Measurements from ENCODE around the gene TENT4B. TPM values are rescaled to one million over a fixed set of nuclear protein-coding genes. Genes with fewer than 3 reads are reported as not detected.
"Not testable (repeated sequence)": the region's sequence is repeated elsewhere in the genome, so short reads cannot be mapped to it uniquely, and the experiment has no call there.

TENT4B gene
- polyA plus RNA-seq, 1 donor = 5.3 TPM

DNA sequence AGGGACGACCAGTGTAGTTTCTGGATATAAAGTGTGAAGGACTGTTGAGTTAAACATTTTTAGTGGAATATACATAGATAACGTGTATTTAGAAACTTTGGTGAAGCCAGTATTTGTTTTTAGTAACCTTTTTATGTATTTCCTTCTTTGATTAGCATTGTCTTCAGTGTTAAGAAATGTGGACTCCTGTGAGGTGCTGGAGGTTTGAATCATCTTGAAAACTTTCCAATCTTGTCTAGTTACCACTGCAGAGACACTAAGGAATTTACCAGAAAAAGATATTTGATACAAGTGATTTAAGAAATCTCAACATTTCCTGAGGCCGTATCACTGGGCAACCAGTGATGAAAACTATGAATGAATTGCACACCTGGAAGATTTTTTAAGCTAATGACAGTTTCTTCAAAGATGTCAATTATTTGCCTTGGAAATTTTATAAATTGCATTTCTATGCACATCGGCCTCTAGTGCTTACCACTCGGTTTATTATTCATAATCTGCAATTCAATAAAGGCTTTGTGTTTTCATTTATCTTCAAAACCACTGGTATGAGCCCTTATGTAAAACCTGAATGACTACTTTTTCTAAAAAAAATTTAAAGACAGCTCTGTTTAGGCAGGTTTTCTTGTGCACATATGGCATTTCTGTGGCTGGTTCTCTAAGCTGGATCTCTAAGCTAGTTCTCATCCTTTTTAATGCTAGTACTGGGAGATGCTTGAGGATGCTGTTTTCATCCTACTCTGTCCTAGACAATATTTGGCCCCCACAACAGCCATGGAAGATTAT is 81.9 kb downstream of the TENT4B start:
- DNase-seq (ENCODE audit: low read depth) = no peak

DNA sequence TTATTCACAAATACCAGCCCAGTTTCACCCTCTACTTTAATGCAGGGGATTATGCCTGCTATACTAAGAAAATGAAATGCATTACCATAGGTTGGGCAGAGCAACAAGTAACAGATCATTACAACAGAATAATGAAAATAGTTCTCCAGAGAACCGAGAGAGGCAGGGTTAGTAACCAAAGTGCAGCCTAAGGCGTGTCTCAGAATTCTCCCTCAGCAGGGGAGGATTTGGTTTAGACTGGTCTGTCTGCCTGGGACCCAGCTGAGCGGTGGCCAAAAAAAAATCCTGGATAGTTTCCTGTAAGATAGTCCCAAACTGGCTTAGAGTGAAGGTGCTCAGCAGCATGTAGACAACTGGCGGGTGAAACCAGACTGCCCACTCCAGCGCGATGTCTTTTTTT is 82.5 kb downstream of the TENT4B start:
- DNase-seq (ENCODE audit: low read depth) = no peak

DNA sequence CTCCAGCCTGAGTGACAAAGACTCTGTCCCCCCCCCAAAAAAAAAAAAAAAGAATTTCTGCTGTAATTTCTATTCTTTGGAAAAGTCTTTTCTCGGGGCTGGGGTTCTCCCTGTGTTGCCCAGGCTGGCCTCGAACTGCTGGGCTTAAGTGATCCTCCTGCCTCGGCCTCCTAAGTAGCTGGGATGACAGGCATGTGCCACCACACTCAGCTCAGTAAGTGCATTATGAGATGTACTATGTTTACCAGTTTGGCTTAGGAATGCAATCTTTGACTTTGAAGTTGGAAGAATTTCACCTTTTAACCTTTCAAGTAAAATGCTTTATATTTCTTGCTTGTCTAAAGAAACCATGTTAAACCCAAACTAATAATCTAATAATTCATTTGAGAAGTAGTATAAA is 85.2 kb downstream of the TENT4B start:
- no peak for DNase-seq (ENCODE audit: low read depth)

DNA sequence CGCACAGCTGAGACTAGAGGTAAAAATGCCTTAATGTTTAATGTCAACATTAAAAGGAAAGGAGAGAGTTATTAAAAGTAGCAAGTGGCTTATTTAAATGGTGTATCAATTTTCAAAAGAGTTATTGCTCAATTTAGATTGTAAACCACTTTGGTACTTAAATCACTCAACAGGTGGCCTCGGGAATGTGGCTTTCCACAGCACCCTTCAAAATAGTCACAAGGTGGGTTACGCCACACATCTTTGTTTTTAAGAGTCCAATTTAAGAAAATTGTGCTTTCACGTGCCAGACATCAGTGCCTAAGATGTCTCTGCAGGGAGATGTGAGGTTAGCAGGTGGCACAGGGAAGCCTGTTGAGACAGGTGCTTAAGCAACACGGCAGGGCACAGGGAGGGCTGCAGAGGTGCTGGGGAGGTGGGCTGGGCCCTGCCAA is 85.8 kb downstream of the TENT4B start:
- DNase-seq (ENCODE audit: low read depth) = no peak

DNA sequence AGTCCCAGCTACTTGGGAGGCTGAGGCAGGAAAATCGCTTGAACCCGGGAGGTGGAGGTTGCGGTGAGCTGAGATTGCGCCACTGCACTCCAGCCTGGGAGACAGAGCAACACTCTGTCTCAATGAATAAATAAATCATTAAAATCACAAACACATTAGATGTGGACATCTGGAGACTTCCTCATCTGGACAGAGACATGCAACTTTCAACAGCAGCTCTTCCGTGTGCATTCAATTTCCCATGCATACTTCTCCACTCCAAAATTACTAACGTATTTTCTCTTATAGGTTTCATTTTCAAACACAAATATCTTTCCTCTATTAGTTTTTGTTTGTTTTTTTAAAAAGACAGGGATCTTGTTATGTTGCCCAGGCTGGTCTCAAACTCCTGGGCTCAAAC is 89.9 kb downstream of the TENT4B start:
- DNase-seq (ENCODE audit: low read depth) = not testable (repeated sequence)

DNA sequence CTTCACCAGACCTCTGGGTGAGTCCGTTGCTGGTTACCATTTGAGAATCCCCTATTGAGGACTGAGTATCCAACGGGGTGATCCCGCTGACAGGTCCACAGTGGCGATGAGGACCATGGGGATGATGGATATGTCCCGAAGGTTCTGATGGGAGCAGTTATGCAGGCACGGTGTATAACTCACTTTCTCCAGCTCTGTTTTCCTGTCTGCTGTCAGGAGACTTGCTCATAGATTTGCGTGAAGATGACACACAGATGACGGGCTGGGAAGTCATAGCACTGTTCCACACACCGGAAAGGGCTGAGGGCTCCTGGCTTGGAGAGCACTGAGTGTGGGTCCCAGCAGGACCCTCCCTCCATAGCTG is 91.0 kb downstream of the TENT4B start:
- DNase-seq (ENCODE audit: low read depth) = no peak

DNA sequence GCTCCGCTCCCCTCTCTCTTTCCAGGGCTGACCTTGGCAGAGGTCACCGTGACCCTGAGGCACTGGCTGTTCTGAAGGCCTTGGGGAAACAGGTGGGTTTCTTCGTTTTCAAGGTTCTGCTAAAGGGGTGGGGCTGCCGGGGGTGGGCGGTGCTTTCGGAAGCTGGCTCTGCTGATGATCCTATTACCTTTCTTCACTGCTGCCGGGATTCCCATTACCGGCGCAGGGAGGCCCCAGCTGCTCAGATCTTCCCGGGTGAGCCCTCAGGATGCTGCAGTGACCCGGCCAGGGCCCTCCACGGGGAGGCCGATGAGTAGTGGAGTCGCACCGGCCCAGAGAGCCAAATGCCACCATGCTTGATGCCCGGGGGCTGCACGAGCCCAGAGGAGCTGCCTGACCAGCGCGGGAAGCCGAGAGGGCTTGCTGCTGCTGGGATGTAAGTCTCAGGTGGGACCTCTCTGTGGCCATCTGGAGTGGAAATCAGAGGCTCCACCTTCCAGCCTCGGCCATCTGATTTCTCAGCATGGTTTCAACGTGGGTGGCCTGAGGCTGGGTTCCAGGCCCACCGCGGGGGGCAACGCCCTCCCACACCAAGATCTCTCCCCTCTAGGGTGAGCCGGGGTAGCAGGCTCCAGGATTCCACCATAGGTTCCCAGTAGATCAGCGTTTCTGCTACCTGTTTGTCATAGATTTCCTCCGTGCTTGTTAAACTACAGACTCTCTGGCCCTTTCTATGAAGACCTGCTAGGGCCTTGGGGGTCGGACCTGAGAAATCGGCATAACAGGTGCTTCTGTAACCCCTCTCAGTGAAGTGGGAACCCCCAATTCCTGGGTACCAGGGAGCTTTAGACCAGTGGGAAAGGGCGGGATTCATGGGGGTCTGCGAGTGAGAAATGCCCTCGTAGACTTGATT is 91.7 kb downstream of the TENT4B start:
- DNase-seq (ENCODE audit: low read depth) = no peak

DNA sequence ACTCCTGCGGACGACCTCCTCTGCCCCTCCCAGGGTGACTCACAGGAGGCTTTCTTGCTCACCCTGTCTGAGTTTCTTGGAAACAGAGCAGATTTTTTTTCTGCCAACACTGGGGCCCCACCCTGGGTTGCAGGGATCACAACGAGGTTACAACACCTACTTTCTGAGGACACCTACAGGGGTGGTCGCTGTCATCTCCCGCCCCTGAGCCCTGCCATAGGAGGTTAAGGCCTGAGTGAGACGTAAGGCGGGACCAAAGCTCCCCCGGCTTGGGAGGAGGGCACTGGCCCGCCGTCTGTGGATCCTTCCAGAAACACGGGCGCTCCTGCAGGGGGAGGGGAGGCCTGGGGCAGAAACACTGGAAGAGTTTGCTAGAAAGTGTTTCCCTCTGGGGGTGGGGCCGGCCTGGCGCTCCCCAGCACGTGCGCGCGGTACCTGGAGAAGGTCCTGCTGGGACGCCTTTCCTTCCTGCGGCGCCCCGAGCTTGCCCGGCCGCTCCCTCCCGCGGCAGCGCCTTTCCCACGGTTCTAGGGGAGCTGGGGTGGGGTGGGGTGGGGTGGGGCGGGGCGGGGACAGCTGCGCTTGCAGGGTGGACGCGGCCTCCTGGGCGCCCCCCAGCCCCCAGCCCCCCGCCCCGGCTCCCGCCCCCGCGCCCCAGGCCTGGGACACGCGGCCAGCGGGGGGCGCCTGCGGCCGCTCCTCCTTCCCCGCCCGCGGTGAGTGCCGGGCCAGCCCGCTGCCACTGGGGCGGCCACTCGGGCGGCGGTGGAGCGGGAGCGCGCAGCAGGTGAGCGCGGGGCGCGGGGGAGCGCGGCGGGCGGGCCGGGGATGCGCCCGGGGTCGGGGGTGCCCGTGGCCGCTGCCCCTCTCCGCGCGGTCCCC is 92.6 kb downstream of the TENT4B start:
- no peak for DNase-seq (ENCODE audit: low read depth)

DNA sequence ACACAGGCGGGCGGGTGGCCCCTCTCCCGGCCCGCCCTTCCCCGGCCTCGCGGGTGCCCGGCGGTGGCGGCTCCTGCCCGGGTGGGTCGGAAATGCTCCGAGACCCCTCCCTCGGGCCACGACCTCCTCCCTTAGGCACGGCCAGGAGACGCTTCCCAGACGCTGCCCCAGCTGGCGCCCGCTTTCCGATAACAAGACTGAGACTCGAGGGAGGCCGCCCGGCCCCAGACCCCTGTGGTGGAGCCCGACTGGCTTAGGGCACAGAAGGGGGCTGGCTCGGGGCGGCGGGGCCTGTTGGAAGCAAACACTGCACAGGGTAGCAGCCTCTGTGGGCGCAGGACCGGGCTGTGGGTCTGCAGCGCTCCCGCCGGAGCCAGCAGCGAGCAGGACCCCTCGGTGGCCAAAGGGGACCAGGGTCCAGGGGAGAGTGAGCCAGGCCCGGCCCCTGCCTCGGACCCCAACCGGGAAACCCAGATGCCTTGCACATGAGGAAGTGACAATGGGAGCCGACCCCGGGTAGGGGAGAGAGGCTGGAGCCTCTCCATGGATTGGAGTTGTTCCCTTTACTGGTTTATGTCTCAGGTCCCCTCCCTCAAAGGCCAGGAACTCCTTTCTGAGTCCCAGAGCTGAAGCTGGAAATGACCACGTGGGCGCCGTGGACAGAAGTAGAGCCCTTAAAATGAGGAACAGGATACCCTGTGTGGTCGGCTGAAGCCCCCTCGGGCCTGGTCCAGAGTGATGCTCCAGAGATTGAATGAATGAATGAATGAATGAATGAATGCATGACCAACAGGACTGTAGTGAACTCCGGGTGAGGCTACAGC is 93.4 kb downstream of the TENT4B start:
- no peak for DNase-seq (ENCODE audit: low read depth)

DNA sequence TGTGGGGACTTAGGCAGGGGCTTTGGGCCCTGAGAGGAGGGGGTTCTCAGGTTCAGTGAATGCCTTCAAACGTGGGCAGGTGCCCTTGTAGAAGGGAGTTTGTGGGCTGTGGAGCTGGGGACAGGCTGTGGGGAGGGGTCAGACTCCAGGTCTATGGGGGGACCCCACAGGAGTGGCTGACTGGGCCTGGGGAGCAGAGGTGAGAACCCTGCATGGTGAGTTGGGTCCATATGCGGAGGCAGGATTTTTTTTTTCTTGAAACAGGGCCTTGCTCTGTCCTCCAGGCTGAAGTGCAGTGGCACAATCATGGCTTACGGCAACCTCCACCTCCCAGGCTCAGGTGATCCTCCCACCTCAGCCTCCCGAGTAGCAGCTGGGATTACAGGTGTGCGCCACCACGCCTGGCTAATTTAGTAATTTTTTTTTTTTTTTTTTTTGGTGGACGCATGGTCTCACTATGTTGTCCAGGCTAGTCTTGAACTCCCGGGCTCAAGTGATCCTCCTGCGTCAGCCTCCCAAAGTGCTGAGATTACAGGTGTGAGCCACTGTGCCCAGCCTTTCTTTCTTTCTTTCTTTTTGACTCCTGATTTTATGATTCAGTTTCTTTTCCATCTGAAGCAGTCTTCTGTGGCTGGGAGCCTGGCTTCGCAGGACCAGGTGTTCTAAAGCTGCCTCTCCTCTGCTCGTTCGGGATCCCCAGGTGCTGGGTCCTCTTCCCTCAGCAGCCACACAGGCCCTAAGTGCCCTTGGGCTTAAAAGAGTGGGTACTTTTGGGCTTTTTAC is 94.2 kb downstream of the TENT4B start:
- DNase-seq (ENCODE audit: low read depth) = no peak

DNA sequence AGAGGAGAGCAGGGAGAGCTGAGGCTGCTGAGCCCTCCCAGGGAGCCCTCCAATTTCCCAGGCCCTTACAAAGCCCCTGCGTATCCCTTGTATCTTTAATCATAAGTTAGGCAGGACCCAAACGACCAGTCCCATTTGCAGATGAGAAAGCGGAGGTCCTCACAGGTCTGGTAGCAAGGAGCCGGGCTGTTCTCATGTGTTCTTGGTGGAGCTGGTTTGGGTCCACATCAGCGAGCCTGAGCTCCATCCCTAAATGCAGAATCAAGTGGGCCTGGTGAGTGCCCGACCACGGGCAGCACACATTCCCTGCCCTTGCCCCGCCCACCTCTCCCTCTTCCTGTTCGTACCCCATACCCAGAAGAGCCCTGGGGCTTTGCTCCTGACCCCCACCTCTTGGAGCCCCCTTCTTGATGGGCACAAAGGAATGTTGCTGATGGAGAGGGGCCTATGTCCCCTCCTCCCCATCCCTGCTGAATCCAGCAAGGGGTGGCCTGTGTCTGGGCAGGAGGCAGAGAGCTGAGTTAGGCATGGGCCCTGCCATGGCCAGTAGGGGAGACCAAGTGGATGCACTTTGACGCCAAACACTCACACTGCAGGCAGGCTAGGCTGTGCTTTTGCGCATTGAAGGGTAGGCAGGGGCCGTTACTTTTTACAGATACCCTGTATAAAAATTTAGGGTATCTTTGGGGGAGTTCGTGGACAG is 95.0 kb downstream of the TENT4B start:
- DNase-seq (ENCODE audit: low read depth) = no peak

DNA sequence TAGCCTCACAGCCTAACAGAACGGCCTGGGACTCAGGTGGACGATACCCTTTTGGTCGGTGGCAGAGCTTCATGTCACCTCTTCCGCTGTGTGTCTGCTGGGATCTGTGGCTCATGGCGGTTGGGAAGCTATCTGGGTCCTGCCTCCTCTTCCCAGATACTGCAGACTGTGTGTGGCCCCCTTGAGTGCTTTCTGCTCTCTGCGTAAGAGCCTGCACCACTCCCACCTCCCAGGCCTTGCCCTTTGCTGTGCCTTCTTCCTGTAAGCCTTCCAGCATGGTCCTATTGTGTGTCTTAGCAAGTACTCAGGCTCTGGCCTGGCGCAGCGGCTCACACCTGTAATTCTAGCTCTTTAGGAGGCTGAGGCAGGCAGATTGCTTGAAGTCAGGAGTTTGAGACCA is 95.7 kb downstream of the TENT4B start:
- DNase-seq (ENCODE audit: low read depth) = no peak

DNA sequence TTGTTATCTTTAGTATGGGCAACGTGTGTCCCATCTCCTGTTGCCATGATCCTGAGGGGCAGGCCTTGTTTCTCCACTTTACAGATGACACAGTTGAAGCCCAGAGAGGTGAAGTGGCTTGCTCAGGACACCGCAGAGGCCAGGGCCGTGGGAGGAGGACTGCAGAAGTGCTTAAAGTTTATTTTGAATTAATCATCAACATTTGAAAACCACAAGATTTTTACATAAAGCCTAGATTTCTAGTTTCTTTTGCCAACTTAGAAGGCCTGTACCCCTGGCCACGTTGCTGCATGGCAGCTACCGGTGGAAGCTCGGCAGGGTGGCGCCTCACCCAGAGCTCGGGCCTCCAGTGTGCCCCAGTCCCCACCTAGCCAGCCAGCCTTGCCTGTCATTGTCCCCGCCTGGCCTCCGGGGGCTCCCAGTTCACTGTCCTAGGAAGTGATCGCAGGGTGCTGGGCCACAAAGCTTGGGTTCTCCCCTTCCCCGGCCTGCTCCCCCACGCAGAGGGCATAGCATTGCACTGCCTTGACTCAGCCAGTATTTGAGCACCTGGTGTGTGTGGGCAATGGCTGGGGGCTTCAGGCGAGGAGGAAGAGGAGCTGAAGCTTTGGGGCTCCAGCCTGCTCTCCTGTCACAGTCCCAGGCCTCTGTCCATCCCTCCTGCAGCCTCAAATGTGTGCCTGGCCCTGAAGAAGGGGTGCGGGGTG is 98.4 kb downstream of the TENT4B start:
- DNase-seq (ENCODE audit: low read depth) = no peak

DNA sequence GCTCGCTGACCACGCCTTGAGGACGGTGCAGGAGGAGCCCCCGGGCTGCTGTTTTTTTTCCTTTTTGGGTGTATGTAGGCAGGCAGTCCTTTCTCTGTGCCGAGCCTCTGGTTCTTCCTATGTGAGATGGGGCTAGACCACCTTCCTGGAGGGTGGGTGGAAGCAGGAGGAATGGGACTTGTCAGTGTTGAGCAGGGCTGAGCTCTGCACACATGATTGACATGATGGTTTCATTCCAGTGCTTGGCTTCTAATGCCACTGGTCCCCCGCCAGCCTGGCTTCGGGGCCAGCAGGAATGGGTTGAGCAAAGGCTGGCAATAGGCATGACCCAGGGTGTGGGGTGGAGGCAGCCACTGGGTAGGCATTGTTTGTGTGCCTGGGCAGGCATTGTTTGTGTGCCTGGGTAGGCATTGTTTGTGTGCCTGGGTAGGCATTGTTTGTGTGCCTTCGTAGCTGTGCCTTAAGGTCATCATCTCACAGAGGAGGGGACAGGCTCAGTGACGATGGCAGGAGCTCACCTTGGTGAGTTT is 99.0 kb downstream of the TENT4B start:
- no peak for DNase-seq (ENCODE audit: low read depth)

DNA sequence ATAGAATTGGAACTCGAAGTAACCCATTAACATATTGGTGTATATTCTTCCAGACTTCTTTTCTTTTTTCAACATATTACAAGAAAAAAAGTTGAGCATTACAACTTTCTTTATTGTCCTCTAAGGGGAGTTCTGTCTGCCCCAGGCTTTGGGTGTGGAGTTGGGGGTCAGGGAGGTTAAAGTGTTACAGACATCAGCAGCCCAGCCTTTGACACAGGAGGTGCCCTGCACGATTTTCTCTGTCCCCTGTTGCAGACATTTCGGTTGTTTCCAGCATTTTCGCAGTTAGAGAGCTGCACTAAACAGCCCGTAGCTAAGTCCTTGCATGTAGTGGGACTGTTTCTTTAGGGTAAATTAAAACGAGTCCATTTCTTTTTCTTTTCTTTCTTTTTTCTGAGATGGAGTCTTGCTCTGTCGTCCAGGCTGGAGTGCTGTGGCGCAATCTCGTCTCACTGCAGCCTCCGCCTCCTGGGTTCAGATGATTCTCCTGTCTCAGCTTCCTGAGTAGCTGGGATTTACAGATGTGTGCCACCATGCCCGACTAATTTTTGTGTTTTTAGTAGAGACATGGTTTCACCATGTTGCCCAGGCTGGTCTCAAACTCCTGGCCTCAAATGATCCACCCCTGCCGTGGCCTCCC is 99.9 kb downstream of the TENT4B start:
- DNase-seq (ENCODE audit: low read depth) = no peak

DNA sequence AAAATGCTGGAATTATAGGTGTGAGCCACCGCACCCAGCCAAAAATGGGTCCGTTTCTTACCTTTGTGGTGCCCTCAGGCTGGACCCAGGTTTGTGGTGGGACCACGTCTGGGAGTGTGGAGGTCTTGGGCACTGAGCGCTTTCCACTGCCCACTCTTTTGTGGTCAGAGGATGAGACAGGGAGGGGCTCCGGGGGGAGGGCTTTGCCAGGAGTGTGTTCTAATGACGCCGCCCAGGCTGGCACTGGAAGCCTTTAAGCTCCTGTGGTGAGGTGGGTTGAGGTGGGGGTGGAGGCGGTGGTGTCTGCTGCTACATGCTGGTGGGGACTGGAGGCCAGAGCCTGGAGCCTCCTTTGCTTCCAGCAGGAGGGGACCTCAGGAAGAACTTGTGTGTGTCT is 100.4 kb downstream of the TENT4B start:
- no peak for DNase-seq (ENCODE audit: low read depth)

DNA sequence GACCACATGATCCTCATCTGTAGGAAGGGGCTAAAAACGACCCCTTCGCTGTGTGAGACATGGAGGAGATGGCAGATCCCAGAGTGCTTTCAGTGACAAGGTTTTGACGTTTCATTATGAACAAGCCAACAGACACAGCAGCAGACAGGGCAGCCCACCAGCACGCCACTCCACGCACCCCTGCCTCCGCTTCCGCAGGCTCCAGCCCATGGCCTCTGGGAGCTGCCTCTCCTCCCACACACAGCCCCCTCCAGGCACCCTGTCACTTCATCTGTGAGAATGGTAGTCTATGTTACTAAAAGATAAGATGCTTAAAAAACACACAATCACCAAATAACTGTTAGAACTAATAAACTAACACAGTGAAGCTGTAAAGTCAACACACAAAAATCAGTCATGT is 101.0 kb downstream of the TENT4B start:
- no peak for DNase-seq (ENCODE audit: low read depth)

DNA sequence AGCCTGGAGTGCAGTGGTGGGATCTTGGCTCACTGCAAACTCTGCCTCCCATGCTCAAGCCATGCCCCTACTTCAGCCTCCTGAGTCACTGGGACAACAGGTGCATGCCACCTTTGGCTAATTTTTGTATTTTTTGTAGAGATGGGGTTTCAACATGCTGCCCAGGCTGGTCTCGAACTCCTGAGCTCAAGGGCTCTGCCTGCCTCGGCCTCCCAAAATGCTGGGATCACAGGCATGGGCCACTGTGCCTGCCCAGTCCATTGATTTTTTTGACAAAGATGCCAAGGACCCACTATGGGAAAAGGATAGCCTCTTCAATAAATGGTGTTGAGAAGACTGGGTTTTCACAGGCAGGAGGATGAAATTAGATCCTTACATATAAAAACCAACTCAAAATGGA is 102.4 kb downstream of the TENT4B start:
- DNase-seq (ENCODE audit: low read depth) = no peak
